ENCODE measurements around the gene OR2H1. TPM values are rescaled to one million over a fixed set of nuclear protein-coding genes. Genes with fewer than 3 reads are reported as not detected.

The OR2H1 gene
- total and polyA plus RNA-seq, 3 donors from 2014 or later = 7.5 to 18.8 (median 16.9) TPM

GRCh38 chr6:29447670-29448069 is 9.3 kb upstream of the OR2H1 start:
- Histone ChIP-seq H3K27me3 (no peaks in the 10 kb centered on the region), H3K9me3 (no peaks in the 10 kb centered on the region), H3K4me1 (no peaks in the 10 kb centered on the region), H3K36me3 (ENCODE audit: low read depth, missing control alignments) (no peaks in the 10 kb centered on the region), H3K27ac (no peak overlapping the region), H3K4me3 (no peak overlapping the region)
- WGBS, 2 donors = 67 to 90% methylated on average over 1 of the region's 1 CpG
- DNase-seq = no peak
- intact Hi-C loops (cut with DNase I; ENCODE audit: low total_unique reads) = no loop called here
- TF ChIP-seq POLR2A (IDR thresholded peaks at IDR 0.05) (no peak), CTCF (IDR thresholded peaks at IDR 0.05) (no peak)

- 80 to 83% methylated on average over 3 of the region's 3 CpGs for WGBS, 2 donors
- no peaks in the 10 kb centered on the region for H3K36me3 ChIP-seq (ENCODE audit: low read depth, missing control alignments)
- TF ChIP-seq CTCF (IDR thresholded peaks at IDR 0.05) (no peak), POLR2A (IDR thresholded peaks at IDR 0.05) (no peak)
- no peaks in the 10 kb centered on the region for H3K27me3 ChIP-seq
- H3K27ac ChIP-seq = no peak overlapping the region
- intact Hi-C loops (cut with DNase I; ENCODE audit: low total_unique reads) = no loop called here
- no peaks in the 10 kb centered on the region for H3K4me1 ChIP-seq
- H3K9me3 ChIP-seq = no peaks in the 10 kb centered on the region
- no peak for DNase-seq
- H3K4me3 ChIP-seq = no peak overlapping the region
Measured at GRCh38 chr6:29451471-29452193, 5.3 kb upstream of the OR2H1 start.

- no peak for TF ChIP-seq POLR2A (IDR thresholded peaks at IDR 0.05)
- TF ChIP-seq CTCF (IDR thresholded peaks at IDR 0.05) = no peak
- H3K4me1 ChIP-seq = no peaks in the 10 kb centered on the region
- WGBS, 2 donors = 78 to 81% methylated on average over 5 of the region's 5 CpGs
- no peaks in the 10 kb centered on the region for H3K36me3 ChIP-seq (ENCODE audit: low read depth, missing control alignments)
- H3K4me3 ChIP-seq = no peak overlapping the region
- intact Hi-C loops (cut with DNase I; ENCODE audit: low total_unique reads) = no loop called here
- no peaks in the 10 kb centered on the region for H3K27me3 ChIP-seq
- no peaks in the 10 kb centered on the region for H3K9me3 ChIP-seq
- no peak overlapping the region for H3K27ac ChIP-seq
- no peak for DNase-seq
Measured at GRCh38 chr6:29461021-29461814, 4.3 kb downstream of the OR2H1 start.

GRCh38 chr6:29462022-29462421 is 5.1 kb downstream of the OR2H1 start:
- 78 to 91% methylated on average over 5 to 6 of the region's 6 CpGs for WGBS, 2 donors
- Histone ChIP-seq H3K27ac (no peak overlapping the region), H3K4me1 (no peaks in the 10 kb centered on the region), H3K36me3 (ENCODE audit: low read depth, missing control alignments) (no peaks in the 10 kb centered on the region), H3K4me3 (no peak overlapping the region), H3K9me3 (no peaks in the 10 kb centered on the region), H3K27me3 (no peaks in the 10 kb centered on the region)
- no peak for DNase-seq
- no peak for TF ChIP-seq CTCF (IDR thresholded peaks at IDR 0.05)
- TF ChIP-seq POLR2A (IDR thresholded peaks at IDR 0.05) = no peak
- intact Hi-C loops (cut with DNase I; ENCODE audit: low total_unique reads) = no loop called here

Data from testis (tissue), 3 donors.